ENCODE measurements around the gene MYD88. TPM values are rescaled to one million over a fixed set of nuclear protein-coding genes. Genes with fewer than 3 reads are reported as not detected.

Gene MYD88
- total RNA-seq, 1 donor from 2014 or later, result 24.2 TPM

DNA sequence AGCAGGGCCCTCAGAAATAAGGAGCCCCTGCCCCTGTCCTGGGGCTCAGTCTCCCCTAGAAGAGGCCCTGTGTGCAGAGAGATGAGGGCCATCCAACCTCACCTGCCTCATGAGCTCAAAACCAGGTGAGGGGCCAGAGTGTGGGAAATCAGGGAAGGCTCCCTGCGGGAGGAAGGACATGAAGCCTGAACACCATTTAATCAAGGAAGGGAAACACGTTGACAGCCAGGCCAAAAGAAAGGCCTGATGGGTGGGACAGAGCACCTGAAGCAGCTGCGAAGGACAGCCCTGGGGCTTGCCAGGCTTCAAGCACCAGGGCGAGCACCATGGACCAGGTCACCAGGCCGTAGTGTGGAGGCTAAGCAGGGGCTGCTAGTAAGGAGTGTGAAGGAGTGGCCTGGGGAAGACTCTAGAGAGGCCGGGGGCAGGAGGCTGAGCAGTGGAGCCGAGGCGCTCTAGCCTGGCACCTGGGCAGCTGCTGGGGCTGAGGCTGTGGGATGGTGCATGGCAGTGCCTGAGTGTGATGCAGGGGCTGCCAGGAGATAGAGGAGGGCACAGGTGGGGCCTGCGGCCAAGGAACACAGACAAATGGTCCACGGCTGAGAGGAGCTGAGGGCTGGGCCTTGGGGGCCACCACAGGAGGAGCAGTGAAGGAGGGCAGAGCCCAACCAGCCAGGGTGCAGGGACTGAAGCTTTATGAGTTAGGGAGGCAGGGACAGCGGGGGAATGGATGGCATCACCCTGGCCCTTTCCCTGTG lies 17.6 kb upstream of the MYD88 start:
- no peak for DNase-seq (ENCODE audit: low spot score, unreplicated experiment)
- H3K4me1 Mint-ChIP-seq (ENCODE audit: low read depth), result no peaks in the 10 kb centered on the region
- TF ChIP-seq, protein P1, sequence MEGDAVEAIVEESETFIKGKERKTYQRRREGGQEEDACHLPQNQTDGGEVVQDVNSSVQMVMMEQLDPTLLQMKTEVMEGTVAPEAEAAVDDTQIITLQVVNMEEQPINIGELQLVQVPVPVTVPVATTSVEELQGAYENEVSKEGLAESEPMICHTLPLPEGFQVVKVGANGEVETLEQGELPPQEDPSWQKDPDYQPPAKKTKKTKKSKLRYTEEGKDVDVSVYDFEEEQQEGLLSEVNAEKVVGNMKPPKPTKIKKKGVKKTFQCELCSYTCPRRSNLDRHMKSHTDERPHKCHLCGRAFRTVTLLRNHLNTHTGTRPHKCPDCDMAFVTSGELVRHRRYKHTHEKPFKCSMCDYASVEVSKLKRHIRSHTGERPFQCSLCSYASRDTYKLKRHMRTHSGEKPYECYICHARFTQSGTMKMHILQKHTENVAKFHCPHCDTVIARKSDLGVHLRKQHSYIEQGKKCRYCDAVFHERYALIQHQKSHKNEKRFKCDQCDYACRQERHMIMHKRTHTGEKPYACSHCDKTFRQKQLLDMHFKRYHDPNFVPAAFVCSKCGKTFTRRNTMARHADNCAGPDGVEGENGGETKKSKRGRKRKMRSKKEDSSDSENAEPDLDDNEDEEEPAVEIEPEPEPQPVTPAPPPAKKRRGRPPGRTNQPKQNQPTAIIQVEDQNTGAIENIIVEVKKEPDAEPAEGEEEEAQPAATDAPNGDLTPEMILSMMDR (IDR thresholded peaks at IDR 0.05; ENCODE audit: unreplicated experiment), result no peak
- no peaks in the 10 kb centered on the region for H3K9me3 Mint-ChIP-seq (ENCODE audit: low read depth)
- peak overlapping the region; percentile 87 for H3K27ac Mint-ChIP-seq
- H3K36me3 Mint-ChIP-seq (ENCODE audit: insufficient read depth), result peaks cover 18% of the 10 kb centered on the region
- H3K27me3 Mint-ChIP-seq, result peaks cover 2% of the 10 kb centered on the region
- H3K4me3 Mint-ChIP-seq (ENCODE audit: low read depth), result no peak overlapping the region

DNA sequence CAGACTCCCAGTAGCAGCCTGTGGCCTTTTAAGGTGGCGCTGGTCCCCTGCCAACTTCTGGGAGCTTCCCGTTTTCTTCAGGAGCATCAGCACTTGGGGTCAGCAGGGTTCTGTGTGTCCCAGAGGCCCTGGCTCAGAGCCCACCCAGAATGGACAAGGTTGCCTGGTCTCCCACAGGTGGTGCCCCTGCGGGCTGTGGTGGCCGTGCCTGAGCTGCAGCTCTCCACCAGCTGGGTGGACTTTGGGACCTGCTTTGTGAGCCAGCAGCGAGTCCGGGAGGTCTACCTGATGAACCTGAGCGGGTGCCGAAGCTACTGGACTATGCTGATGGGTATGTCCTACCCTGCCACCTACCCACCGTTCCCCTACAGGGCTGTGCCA lies 17.0 kb upstream of the MYD88 start:
- TF ChIP-seq, protein P1 (IDR thresholded peaks at IDR 0.05; ENCODE audit: unreplicated experiment), result no peak
- H3K27me3 Mint-ChIP-seq, result no peaks in the 10 kb centered on the region
- DNase-seq (ENCODE audit: low spot score, unreplicated experiment), result no peak
- peaks cover 18% of the 10 kb centered on the region for H3K36me3 Mint-ChIP-seq (ENCODE audit: insufficient read depth)
- H3K4me1 Mint-ChIP-seq (ENCODE audit: low read depth), result no peaks in the 10 kb centered on the region
- no peak overlapping the region for H3K4me3 Mint-ChIP-seq (ENCODE audit: low read depth)
- H3K27ac Mint-ChIP-seq, result no peak overlapping the region
- no peaks in the 10 kb centered on the region for H3K9me3 Mint-ChIP-seq (ENCODE audit: low read depth)

- Mint-ChIP-seq H3K27me3 (no peaks in the 10 kb centered on the region), H3K27ac (no peak overlapping the region), H3K4me1 (ENCODE audit: low read depth) (no peaks in the 10 kb centered on the region), H3K9me3 (ENCODE audit: low read depth) (no peaks in the 10 kb centered on the region), H3K36me3 (ENCODE audit: insufficient read depth) (peaks cover 18% of the 10 kb centered on the region), H3K4me3 (ENCODE audit: low read depth) (no peak overlapping the region)
- no peak for DNase-seq (ENCODE audit: low spot score, unreplicated experiment)
- TF ChIP-seq, protein P1 (IDR thresholded peaks at IDR 0.05; ENCODE audit: unreplicated experiment), result no peak
Observed at GRCh38 chr3:38121832-38122461, 16.5 kb upstream of the MYD88 start.

GRCh38 chr3:38122712-38123290 lies 15.7 kb upstream of the MYD88 start:
- DNase-seq (ENCODE audit: low spot score, unreplicated experiment), result no peak
- H3K4me3 Mint-ChIP-seq (ENCODE audit: low read depth), result no peak overlapping the region
- H3K27me3 Mint-ChIP-seq, result no peaks in the 10 kb centered on the region
- TF ChIP-seq, protein P1 (IDR thresholded peaks at IDR 0.05; ENCODE audit: unreplicated experiment), result no peak
- H3K27ac Mint-ChIP-seq, result no peak overlapping the region
- peaks cover 22% of the 10 kb centered on the region for H3K36me3 Mint-ChIP-seq (ENCODE audit: insufficient read depth)
- H3K9me3 Mint-ChIP-seq (ENCODE audit: low read depth), result no peaks in the 10 kb centered on the region
- no peaks in the 10 kb centered on the region for H3K4me1 Mint-ChIP-seq (ENCODE audit: low read depth)

- H3K27ac Mint-ChIP-seq, result peak overlapping the region; percentile 34
- H3K4me1 Mint-ChIP-seq (ENCODE audit: low read depth), result no peaks in the 10 kb centered on the region
- peaks cover 22% of the 10 kb centered on the region for H3K36me3 Mint-ChIP-seq (ENCODE audit: insufficient read depth)
- H3K27me3 Mint-ChIP-seq, result no peaks in the 10 kb centered on the region
- H3K9me3 Mint-ChIP-seq (ENCODE audit: low read depth), result no peaks in the 10 kb centered on the region
- H3K4me3 Mint-ChIP-seq (ENCODE audit: low read depth), result no peak overlapping the region
- TF ChIP-seq, protein P1 (IDR thresholded peaks at IDR 0.05; ENCODE audit: unreplicated experiment), result no peak
- DNase-seq (ENCODE audit: low spot score, unreplicated experiment), result no peak
Observed at GRCh38 chr3:38124324-38125122, 13.9 kb upstream of the MYD88 start.

All from progenitor cell of endocrine pancreas (in vitro differentiated cells).